Activated B cell treated with CpG ODN at 0.5 μM for 24 hours (primary cell): Measurements from ENCODE around the gene RALGAPA2. TPM values are rescaled to one million over a fixed set of nuclear protein-coding genes. Genes with fewer than 3 reads are reported as not detected.

Experiments
- ATAC-seq: fragments of 200-7000 bp; cut with Tn5 transposase; one replicate; pipeline ENCODE4 v1.10.0; 2021; ENCODE audit warnings: low read depth, mild to moderate bottlenecking, moderate library complexity
- CTCF ChIA-PET: fragments of 350-600 bp; sonication (Branson Sonifier 250); formaldehyde crosslinking; loops from one replicate; lab custom pipeline; 2021; ENCODE audit warnings: antibody characterized with exemption; lab: Charles Lee
- POLR2A ChIA-PET: fragments of 350-600 bp; sonication (Branson Sonifier 250); formaldehyde crosslinking; loops from one replicate; lab custom pipeline; 2021; ENCODE audit warnings: antibody characterized with exemption; lab: Charles Lee
- DNase-seq: peaks from one replicate; pipeline ENCODE4 v3.0.0; 2022
- H3K27ac Mint-ChIP-seq: one replicate; pipeline ENCODE4 v1.8.0; 2020; ENCODE audit warnings: mixed read lengths
- H3K27me3 Mint-ChIP-seq: one replicate; pipeline ENCODE4 v1.8.0; 2021; ENCODE audit warnings: mixed read lengths
- H3K36me3 Mint-ChIP-seq: one replicate; pipeline ENCODE4 v1.8.0; 2021; ENCODE audit warnings: low read depth, mixed read lengths
- H3K4me1 Mint-ChIP-seq: one replicate; pipeline ENCODE4 v1.8.0; 2021; ENCODE audit warnings: mixed read lengths
- H3K4me3 Mint-ChIP-seq: one replicate; pipeline ENCODE4 v1.8.0; 2020; ENCODE audit warnings: mild to moderate bottlenecking, mixed read lengths
- H3K9me3 Mint-ChIP-seq: one replicate; pipeline ENCODE4 v1.8.0; 2020; ENCODE audit warnings: mixed read lengths
- intact Hi-C: fragments of 100-400 bp; cut with micrococcal nuclease; formaldehyde crosslinking; loops from one replicate; pipeline ENCODE4 v1.15.1; 2024
- total RNA-seq: library from RNA; stranded (reverse); gene quantifications from 2 replicates; pipeline ENCODE4 v1.2.3, GENCODE V29; 2022
- TF ChIP-seq, protein P1 (sequence below): fragments of 200-600 bp; IDR thresholded peaks from one replicate; pipeline ENCODE4 v1.8.0; 2022; ENCODE audit warnings: antibody characterized with exemption, mild to moderate bottlenecking

RALGAPA2 gene
- total RNA-seq, 1 donor from 2014 or later = 19.2 TPM

DNA sequence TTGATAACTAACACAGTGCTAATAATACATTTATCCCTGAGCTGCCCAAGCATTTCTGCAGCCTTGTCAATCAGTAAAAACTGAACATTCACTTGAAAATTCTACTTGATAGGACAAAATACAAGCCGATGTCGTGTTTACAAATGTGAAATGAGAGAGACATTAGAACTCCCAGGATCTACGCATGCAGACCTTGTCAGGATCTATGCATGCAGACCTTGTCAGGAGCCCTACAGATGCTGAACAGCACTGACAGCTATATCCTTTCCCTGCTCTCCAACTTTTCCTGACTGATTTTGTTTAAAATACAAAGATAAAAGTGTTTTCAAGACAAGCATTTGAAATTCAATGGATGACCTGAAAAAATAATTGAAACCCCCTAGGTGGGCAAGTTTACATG lies 315.6 kb downstream of the RALGAPA2 start:
- Mint-ChIP-seq H3K4me1 (no peaks in the 10 kb centered on the region), H3K27ac (no peak overlapping the region), H3K9me3 (no peaks in the 10 kb centered on the region), H3K27me3 (no peaks in the 10 kb centered on the region), H3K36me3 (peaks cover 28% of the 10 kb centered on the region), H3K4me3 (no peak overlapping the region)
- ChIA-PET CTCF (no interaction called here), POLR2A (no interaction called here)
- intact Hi-C loops = no loop called here
- DNase-seq (no peak), ATAC-seq (no peak)
- TF ChIP-seq, protein P1, sequence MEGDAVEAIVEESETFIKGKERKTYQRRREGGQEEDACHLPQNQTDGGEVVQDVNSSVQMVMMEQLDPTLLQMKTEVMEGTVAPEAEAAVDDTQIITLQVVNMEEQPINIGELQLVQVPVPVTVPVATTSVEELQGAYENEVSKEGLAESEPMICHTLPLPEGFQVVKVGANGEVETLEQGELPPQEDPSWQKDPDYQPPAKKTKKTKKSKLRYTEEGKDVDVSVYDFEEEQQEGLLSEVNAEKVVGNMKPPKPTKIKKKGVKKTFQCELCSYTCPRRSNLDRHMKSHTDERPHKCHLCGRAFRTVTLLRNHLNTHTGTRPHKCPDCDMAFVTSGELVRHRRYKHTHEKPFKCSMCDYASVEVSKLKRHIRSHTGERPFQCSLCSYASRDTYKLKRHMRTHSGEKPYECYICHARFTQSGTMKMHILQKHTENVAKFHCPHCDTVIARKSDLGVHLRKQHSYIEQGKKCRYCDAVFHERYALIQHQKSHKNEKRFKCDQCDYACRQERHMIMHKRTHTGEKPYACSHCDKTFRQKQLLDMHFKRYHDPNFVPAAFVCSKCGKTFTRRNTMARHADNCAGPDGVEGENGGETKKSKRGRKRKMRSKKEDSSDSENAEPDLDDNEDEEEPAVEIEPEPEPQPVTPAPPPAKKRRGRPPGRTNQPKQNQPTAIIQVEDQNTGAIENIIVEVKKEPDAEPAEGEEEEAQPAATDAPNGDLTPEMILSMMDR = no peak

DNA sequence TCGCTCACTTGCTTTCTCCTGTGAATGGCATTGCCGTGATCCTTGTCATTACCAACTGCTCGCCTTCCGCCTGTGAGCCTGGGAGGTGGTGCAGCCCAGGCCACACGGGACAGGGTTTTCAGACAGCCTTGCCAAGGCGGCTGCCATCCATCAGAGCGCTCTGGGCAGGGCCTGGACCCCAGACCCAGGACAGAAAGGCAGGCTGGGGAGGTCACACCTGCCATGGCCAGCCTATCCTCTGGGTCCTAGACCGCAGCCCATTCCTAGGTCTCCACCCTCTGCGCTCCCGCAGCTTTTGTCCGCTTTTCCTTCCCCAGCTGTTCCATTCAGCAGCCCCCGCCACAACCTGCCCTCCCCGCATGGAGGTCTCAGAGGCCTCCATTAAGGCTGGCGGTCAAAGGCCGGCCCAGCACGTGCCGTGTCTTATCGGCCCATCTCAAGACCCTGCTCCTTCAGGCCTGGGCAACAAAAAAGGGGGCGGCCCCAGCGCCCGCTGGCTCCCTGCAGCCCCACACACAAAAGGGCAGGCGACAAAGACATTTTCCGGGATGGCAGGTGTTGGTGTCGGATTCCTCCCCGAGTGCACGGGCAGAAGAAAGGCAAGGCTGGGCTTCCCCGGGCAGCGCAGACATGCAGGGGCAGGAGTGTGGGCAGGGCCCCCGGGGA lies 316.4 kb downstream of the RALGAPA2 start:
- Mint-ChIP-seq H3K36me3 (peaks cover 30% of the 10 kb centered on the region), H3K27me3 (no peaks in the 10 kb centered on the region), H3K27ac (no peak overlapping the region), H3K4me3 (no peak overlapping the region), H3K9me3 (no peaks in the 10 kb centered on the region), H3K4me1 (no peaks in the 10 kb centered on the region)
- TF ChIP-seq, protein P1 = no peak
- POLR2A ChIA-PET = no interaction called here
- CTCF ChIA-PET = no interaction called here
- ATAC-seq (no peak), DNase-seq (no peak)
- intact Hi-C loops = no loop called here

DNA sequence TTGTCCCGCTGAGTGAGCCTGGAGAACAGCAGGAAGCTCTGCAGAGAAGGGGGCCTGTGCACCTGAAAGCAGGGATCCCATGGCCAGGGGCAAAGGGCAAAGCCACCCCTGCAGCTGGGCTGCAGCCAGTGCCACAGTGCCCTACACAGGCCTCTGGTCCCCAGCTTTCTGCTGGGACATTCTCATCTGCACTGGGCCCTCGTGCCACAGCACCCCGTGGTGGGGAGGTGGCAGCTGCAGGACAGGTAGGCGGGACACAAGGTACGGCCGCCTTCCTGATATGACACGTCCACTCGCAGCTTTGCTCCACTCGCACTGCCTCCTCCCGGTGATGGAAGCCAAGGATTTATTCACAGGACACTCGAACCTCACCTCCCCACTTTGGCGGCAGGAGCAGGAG lies 317.4 kb downstream of the RALGAPA2 start:
- Mint-ChIP-seq H3K9me3 (no peaks in the 10 kb centered on the region), H3K36me3 (peaks cover 34% of the 10 kb centered on the region), H3K4me3 (no peak overlapping the region), H3K27ac (no peak overlapping the region), H3K4me1 (no peaks in the 10 kb centered on the region), H3K27me3 (no peaks in the 10 kb centered on the region)
- ChIA-PET CTCF (no interaction called here), POLR2A (no interaction called here)
- DNase-seq = no peak
- intact Hi-C loops = no loop called here
- TF ChIP-seq, protein P1 = no peak
- no peak for ATAC-seq

DNA sequence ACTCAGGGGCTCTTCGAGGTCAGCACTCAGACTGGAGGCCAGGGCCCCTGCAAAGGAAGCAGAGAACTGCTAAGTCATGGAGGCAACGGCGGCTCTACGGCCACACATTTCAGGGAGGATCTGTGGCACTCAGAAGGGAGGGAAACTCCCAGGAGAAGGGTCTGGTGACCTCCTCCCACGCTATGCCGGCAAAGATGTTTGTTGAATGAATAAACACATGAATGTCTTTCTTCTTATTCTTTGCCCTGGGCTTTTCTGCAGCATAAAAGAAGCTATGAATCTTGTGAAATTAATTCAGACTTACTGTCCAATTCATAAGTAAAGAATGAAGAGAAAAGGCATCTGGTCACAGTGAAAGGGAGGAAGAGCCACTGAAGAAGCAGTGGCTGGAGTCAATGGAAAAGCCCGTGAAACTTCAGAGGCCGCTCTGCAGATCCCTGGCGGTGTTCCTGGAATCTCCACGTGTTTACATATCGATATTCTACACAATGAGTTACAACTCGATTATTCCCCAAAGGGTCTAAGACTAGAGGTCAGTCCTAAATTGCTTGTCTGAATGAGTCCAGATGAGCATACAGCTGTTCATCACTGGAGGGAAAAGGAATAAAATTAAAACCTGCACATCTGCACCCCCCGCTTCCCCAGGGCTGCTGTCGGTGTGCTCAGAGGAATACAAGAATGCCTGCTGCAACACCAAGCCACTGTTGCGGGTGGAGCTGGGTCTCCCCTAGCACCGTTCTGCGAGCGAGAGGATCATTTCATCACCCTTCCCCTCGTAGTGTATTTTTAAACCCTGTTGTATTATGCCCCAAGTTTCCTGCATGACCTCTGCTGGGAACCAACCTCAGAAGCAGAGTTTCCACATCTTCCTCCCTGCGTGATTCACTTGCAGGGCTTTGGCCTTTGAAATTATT lies 319.0 kb downstream of the RALGAPA2 start:
- Mint-ChIP-seq H3K9me3 (no peaks in the 10 kb centered on the region), H3K36me3 (peaks cover 33% of the 10 kb centered on the region), H3K4me3 (no peak overlapping the region), H3K27ac (no peak overlapping the region), H3K27me3 (no peaks in the 10 kb centered on the region), H3K4me1 (no peaks in the 10 kb centered on the region)
- DNase-seq (no peak), ATAC-seq (no peak)
- TF ChIP-seq, protein P1 = no peak
- ChIA-PET CTCF (no interaction called here), POLR2A (no interaction called here)
- intact Hi-C loops = no loop called here

DNA sequence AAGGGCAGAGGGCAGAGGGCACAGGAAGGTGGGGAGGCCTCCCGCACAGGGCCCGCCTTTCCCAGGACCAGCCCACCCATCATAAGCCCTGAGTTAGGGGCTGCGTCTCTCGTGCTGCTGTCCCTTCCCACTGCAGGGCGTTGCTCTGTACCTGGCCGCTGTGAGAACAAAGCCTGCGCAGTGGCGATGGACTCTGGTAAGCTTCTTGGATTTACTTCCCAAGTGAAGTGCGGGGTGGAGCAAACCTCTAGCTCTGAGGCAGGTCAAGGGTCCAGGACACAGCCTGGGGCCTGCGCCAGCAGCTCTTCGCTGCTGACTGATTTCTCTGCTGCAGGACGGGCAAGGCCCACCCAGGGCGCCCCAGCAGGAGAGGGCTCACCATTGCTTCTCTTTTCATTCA lies 320.7 kb downstream of the RALGAPA2 start:
- intact Hi-C loops = no loop called here
- CTCF ChIA-PET = no interaction called here
- Mint-ChIP-seq H3K27ac (no peak overlapping the region), H3K4me1 (no peaks in the 10 kb centered on the region), H3K9me3 (no peaks in the 10 kb centered on the region), H3K36me3 (peaks cover 33% of the 10 kb centered on the region), H3K4me3 (no peak overlapping the region), H3K27me3 (no peaks in the 10 kb centered on the region)
- TF ChIP-seq, protein P1 = no peak
- POLR2A ChIA-PET = no interaction called here
- ATAC-seq (no peak), DNase-seq (no peak)
